GM20000 (cell line): Measurements from ENCODE around the gene C1QTNF12.

Source experiments
- DNase-seq: peaks from one replicate; pipeline ENCODE4 v3.0.0; 2012; ENCODE audit warnings: low spot score
- TF ChIP-seq, protein P1 (sequence below): IDR thresholded peaks from 2 replicates; pipeline ENCODE4 v1.5.1; 2012; ENCODE audit warnings: mild to moderate bottlenecking, control low read depth; ENCODE audit errors: extremely low read depth, missing control alignments

Gene C1QTNF12

DNA sequence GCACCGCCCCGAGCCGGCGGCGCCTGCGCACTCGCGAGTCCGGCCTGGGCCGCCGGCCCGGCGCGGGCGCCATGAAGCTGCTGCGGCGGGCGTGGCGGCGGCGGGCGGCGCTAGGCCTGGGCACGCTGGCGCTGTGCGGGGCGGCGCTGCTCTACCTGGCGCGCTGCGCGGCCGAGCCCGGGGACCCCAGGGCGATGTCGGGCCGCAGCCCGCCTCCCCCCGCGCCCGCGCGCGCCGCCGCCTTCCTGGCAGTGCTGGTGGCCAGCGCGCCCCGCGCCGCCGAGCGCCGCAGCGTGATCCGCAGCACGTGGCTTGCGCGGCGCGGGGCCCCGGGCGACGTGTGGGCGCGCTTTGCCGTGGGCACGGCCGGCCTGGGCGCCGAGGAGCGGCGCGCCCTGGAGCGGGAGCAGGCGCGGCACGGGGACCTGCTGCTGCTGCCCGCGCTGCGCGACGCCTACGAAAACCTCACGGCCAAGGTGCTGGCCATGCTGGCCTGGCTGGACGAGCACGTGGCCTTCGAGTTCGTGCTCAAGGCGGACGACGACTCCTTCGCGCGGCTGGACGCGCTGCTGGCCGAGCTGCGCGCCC lies 14.2 kb downstream of the C1QTNF12 start, which contains the start of gene B3GALT6:
B3GALT6 (plus strand) TSS at position 30 of the 588 bp plus-strand sequence; CDS start at position 72, 42 bp downstream.
- DNase-seq, result no peak
- TF ChIP-seq, protein P1, sequence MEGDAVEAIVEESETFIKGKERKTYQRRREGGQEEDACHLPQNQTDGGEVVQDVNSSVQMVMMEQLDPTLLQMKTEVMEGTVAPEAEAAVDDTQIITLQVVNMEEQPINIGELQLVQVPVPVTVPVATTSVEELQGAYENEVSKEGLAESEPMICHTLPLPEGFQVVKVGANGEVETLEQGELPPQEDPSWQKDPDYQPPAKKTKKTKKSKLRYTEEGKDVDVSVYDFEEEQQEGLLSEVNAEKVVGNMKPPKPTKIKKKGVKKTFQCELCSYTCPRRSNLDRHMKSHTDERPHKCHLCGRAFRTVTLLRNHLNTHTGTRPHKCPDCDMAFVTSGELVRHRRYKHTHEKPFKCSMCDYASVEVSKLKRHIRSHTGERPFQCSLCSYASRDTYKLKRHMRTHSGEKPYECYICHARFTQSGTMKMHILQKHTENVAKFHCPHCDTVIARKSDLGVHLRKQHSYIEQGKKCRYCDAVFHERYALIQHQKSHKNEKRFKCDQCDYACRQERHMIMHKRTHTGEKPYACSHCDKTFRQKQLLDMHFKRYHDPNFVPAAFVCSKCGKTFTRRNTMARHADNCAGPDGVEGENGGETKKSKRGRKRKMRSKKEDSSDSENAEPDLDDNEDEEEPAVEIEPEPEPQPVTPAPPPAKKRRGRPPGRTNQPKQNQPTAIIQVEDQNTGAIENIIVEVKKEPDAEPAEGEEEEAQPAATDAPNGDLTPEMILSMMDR, result no peak

GRCh38 chr1:1231400-1232207 lies 14.9 kb downstream of the C1QTNF12 start, which contains the start of gene SDF4:
SDF4 (minus strand) TSS chr1:1232001; CDS start chr1:1228772, 3,229 bp downstream.
- TF ChIP-seq, protein P1, result no peak
- DNase-seq, result peak; percentile 100

- TF ChIP-seq, protein P1, result no peak
- no peak for DNase-seq
Measured at GRCh38 chr1:1230656-1231399, 15.7 kb downstream of the C1QTNF12 start.

- no peak for DNase-seq
- TF ChIP-seq, protein P1, result no peak
Measured at GRCh38 chr1:1229770-1230169, 16.8 kb downstream of the C1QTNF12 start.

DNA sequence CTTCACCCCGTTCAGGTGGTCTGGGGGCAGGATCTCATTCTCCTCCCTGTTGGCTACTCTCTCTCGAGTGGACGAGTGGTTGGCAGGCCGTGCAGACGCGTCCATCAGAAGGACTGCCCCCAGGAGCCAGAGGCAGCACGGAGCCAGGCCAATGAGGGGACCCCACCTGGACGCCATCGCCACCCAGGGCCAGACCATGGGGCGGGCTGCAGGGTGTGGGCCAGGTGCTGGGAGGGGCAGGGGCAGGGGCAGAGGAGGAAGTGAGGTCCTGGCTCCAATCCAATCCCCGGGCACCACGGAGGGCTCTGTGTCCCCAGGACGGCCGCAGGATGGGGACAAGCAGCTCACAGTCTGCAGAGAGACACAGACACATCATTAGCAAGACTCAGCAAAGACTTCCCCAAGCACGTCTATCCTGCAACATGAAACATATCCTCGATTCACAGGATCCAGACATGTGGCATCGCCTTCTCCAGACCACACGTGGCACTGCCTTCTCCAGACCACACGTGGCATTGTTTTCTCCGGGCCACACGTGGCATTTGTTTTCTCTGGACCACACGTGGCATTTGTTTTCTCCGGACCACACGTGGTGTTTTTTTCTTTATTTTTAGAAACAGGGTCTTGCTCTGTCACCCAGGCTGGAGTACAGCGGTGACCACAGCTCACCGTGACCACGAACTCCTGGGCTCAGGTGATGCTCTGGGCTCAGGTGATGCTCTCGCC lies 17.8 kb downstream of the C1QTNF12 start:
- no peak for DNase-seq

DNA sequence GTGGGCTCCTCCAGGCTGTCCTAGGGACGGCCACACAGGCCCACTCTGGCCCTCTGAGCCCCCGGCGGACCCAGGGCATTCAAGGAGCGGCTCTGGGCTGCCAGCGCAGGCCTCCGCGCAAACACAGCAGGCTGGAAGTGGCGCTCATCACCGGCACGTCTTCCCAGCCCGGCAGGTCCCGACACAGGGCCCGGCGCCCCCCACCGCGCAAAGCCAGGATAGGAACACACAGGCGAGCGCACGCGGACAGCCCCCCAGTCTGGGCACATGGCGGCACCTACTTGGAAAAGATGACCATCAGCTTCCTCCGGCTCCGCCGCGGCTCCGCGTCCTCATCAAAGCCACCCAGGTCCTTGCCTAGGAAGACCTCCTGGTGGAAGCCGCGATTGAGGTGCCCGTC lies 18.3 kb downstream of the C1QTNF12 start:
- no peak for DNase-seq
- TF ChIP-seq, protein P1, result no peak

More for the DNA sequence above, 17.8 kb downstream of the C1QTNF12 start:
- TF ChIP-seq, protein P1, result no peak
